ENCODE measurements around the gene CPSF7.

The CPSF7 gene

GRCh38 chr11:61413496-61413895 is 16.3 kb downstream of the CPSF7 start:
- H3K79me1 ChIP-seq (ENCODE audit: low read length), result no peaks in the 10 kb centered on the region
- no peak overlapping the region for H2BK120ac ChIP-seq (ENCODE audit: insufficient read depth, low read length, poor library complexity)
- H4K12ac ChIP-seq (ENCODE audit: low read depth, low read length), result no peak overlapping the region
- H3K27ac ChIP-seq (ENCODE audit: low read depth, low read length), result no peak overlapping the region
- no peak overlapping the region for H4K8ac ChIP-seq (ENCODE audit: low read depth, low read length)
- H2BK12ac ChIP-seq (ENCODE audit: low read length), result no peak overlapping the region
- H3K79me2 ChIP-seq (ENCODE audit: control insufficient read depth, insufficient read depth, low read length, poor library complexity), result no peaks in the 10 kb centered on the region
- no peak overlapping the region for H3K4me2 ChIP-seq (ENCODE audit: low read length)
- H3K9me3 ChIP-seq (ENCODE audit: insufficient read depth, low read depth, low read length), result no peaks in the 10 kb centered on the region
- no peak overlapping the region for H3K4me3 ChIP-seq (ENCODE audit: low read depth, low read length)
- no peak overlapping the region for H4K91ac ChIP-seq (ENCODE audit: low read depth, low read length)
- no peaks in the 10 kb centered on the region for H3K4me1 ChIP-seq (ENCODE audit: control insufficient read depth in 1 of 2, insufficient read depth in 2 of 2, low read length in 2 of 2)
- no peak overlapping the region for H3K4ac ChIP-seq (ENCODE audit: low read depth, low read length)
- no peak for DNase-seq
- no peak overlapping the region for H3K23ac ChIP-seq (ENCODE audit: low read length)
- H3K14ac ChIP-seq (ENCODE audit: low read length), result no peak overlapping the region
- no peak overlapping the region for H3K18ac ChIP-seq (ENCODE audit: low read length)
- H2AFZ ChIP-seq (ENCODE audit: insufficient read depth, low read length, poor library complexity), result no peak overlapping the region
- peaks cover 43 to 74% of the 10 kb centered on the region in 2 experiments for H3K36me3 ChIP-seq (ENCODE audit: control insufficient read depth in 1 of 2, insufficient read depth in 2 of 2, low read length in 2 of 2)
- no CpG with 5 or more reads among the region's 3 CpGs for WGBS (ENCODE audit: extremely low coverage, insufficient coverage, insufficient read length)
- no peak overlapping the region for H3K9ac ChIP-seq (ENCODE audit: low read length)
- H2BK5ac ChIP-seq (ENCODE audit: low read depth, low read length, poor library complexity), result no peak overlapping the region
- H2AK5ac ChIP-seq (ENCODE audit: low read length), result no peak overlapping the region
- H3K27me3 ChIP-seq (ENCODE audit: insufficient read depth, low read length), result no peaks in the 10 kb centered on the region

GRCh38 chr11:61411589-61411988 is 18.2 kb downstream of the CPSF7 start:
- no peak overlapping the region for H3K4me2 ChIP-seq (ENCODE audit: low read length)
- no peak overlapping the region for H4K12ac ChIP-seq (ENCODE audit: low read depth, low read length)
- no peak overlapping the region for H2BK5ac ChIP-seq (ENCODE audit: low read depth, low read length, poor library complexity)
- H2BK12ac ChIP-seq (ENCODE audit: low read length), result no peak overlapping the region
- no peak for DNase-seq
- no peak overlapping the region for H3K27ac ChIP-seq (ENCODE audit: low read depth, low read length)
- no peak overlapping the region for H2AFZ ChIP-seq (ENCODE audit: insufficient read depth, low read length, poor library complexity)
- H3K36me3 ChIP-seq (ENCODE audit: control insufficient read depth in 1 of 2, insufficient read depth in 2 of 2, low read length in 2 of 2), result peaks cover 50 to 70% of the 10 kb centered on the region in 2 experiments
- no peak overlapping the region for H3K4me3 ChIP-seq (ENCODE audit: low read depth, low read length)
- no peak overlapping the region for H3K14ac ChIP-seq (ENCODE audit: low read length)
- H3K9me3 ChIP-seq (ENCODE audit: insufficient read depth, low read depth, low read length), result no peaks in the 10 kb centered on the region
- no peaks in the 10 kb centered on the region for H3K4me1 ChIP-seq (ENCODE audit: control insufficient read depth in 1 of 2, insufficient read depth in 2 of 2, low read length in 2 of 2)
- no peaks in the 10 kb centered on the region for H3K27me3 ChIP-seq (ENCODE audit: insufficient read depth, low read length)
- no peak overlapping the region for H3K4ac ChIP-seq (ENCODE audit: low read depth, low read length)
- no peak overlapping the region for H3K18ac ChIP-seq (ENCODE audit: low read length)
- H4K91ac ChIP-seq (ENCODE audit: low read depth, low read length), result no peak overlapping the region
- no peak overlapping the region for H2AK5ac ChIP-seq (ENCODE audit: low read length)
- H3K23ac ChIP-seq (ENCODE audit: low read length), result no peak overlapping the region
- WGBS (ENCODE audit: extremely low coverage, insufficient coverage, insufficient read length), result no CpG with 5 or more reads among the region's 9 CpGs
- H3K79me2 ChIP-seq (ENCODE audit: control insufficient read depth, insufficient read depth, low read length, poor library complexity), result no peaks in the 10 kb centered on the region
- H4K8ac ChIP-seq (ENCODE audit: low read depth, low read length), result no peak overlapping the region
- no peak overlapping the region for H2BK120ac ChIP-seq (ENCODE audit: insufficient read depth, low read length, poor library complexity)
- H3K79me1 ChIP-seq (ENCODE audit: low read length), result no peaks in the 10 kb centered on the region
- H3K9ac ChIP-seq (ENCODE audit: low read length), result no peak overlapping the region

DNA sequence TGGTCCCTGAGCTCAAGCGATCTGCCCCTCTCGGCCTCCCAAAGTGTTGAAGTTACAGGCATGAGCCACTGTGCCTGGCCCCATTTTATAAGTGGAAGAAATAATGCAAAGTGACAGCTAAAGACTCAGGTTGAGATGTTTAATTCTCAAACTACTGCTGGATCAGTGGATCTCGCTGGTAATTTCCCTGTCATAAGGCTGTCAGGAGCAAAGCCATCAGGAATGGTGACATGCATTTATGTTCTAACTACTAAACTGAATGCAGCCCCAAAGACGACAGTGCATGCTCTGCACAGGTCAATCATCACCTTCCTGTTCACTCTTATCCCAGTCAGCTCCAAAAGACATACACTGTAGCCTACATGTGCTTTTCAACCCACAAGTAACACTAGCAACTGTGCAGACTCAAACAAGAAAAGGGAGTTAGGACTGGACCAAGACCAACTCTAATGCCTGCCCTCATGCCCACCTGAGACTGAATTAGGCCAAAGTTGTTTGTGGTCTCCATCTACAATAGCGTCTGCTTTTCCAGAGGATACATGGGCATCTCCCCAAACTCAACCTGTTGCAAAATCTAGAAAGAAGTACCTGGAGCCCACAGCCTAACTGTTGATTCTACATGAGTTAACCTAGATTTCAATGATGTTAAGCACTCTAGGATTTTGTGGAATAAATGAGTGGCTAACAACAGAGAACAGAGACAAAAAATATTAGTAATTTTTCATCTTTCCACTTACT is 22.6 kb downstream of the CPSF7 start:
- Histone ChIP-seq H3K9ac (ENCODE audit: low read length) (no peak overlapping the region), H3K4ac (ENCODE audit: low read depth, low read length) (no peak overlapping the region), H2BK120ac (ENCODE audit: insufficient read depth, low read length, poor library complexity) (no peak overlapping the region), H2AFZ (ENCODE audit: insufficient read depth, low read length, poor library complexity) (no peak overlapping the region), H2BK5ac (ENCODE audit: low read depth, low read length, poor library complexity) (no peak overlapping the region), H3K27me3 (ENCODE audit: insufficient read depth, low read length) (no peaks in the 10 kb centered on the region), H3K4me3 (ENCODE audit: low read depth, low read length) (no peak overlapping the region), H3K79me1 (ENCODE audit: low read length) (peaks cover 8% of the 10 kb centered on the region), H3K79me2 (ENCODE audit: control insufficient read depth, insufficient read depth, low read length, poor library complexity) (no peaks in the 10 kb centered on the region), H3K14ac (ENCODE audit: low read length) (no peak overlapping the region), H4K8ac (ENCODE audit: low read depth, low read length) (no peak overlapping the region), H2BK12ac (ENCODE audit: low read length) (no peak overlapping the region), H3K27ac (ENCODE audit: low read depth, low read length) (no peak overlapping the region), H3K36me3 (ENCODE audit: control insufficient read depth in 1 of 2, insufficient read depth in 2 of 2, low read length in 2 of 2) (peaks cover 39 to 64% of the 10 kb centered on the region in 2 experiments), H4K12ac (ENCODE audit: low read depth, low read length) (no peak overlapping the region), H3K4me1 (ENCODE audit: control insufficient read depth in 1 of 2, insufficient read depth in 2 of 2, low read length in 2 of 2) (peaks cover 2 to 8% of the 10 kb centered on the region in 2 experiments), H4K91ac (ENCODE audit: low read depth, low read length) (no peak overlapping the region), H3K4me2 (ENCODE audit: low read length) (no peak overlapping the region), H3K18ac (ENCODE audit: low read length) (no peak overlapping the region), H2AK5ac (ENCODE audit: low read length) (no peak overlapping the region), H3K23ac (ENCODE audit: low read length) (no peak overlapping the region), H3K9me3 (ENCODE audit: insufficient read depth, low read depth, low read length) (no peaks in the 10 kb centered on the region)
- DNase-seq, result no peak
- no CpG with 5 or more reads among the region's 5 CpGs for WGBS (ENCODE audit: extremely low coverage, insufficient coverage, insufficient read length)

GRCh38 chr11:61406067-61406466 is 23.7 kb downstream of the CPSF7 start:
- DNase-seq, result no peak
- no peak overlapping the region for H2BK120ac ChIP-seq (ENCODE audit: insufficient read depth, low read length, poor library complexity)
- no peak overlapping the region for H2AK5ac ChIP-seq (ENCODE audit: low read length)
- no peaks in the 10 kb centered on the region for H3K79me2 ChIP-seq (ENCODE audit: control insufficient read depth, insufficient read depth, low read length, poor library complexity)
- H4K91ac ChIP-seq (ENCODE audit: low read depth, low read length), result no peak overlapping the region
- H3K36me3 ChIP-seq (ENCODE audit: control insufficient read depth in 1 of 2, insufficient read depth in 2 of 2, low read length in 2 of 2), result peaks cover 36 to 59% of the 10 kb centered on the region in 2 experiments
- H3K9me3 ChIP-seq (ENCODE audit: insufficient read depth, low read depth, low read length), result no peaks in the 10 kb centered on the region
- no peak overlapping the region for H3K4ac ChIP-seq (ENCODE audit: low read depth, low read length)
- H3K27ac ChIP-seq (ENCODE audit: low read depth, low read length), result no peak overlapping the region
- H3K14ac ChIP-seq (ENCODE audit: low read length), result no peak overlapping the region
- no peaks in the 10 kb centered on the region for H3K27me3 ChIP-seq (ENCODE audit: insufficient read depth, low read length)
- peaks cover 8% of the 10 kb centered on the region for H3K79me1 ChIP-seq (ENCODE audit: low read length)
- no peak overlapping the region for H3K4me3 ChIP-seq (ENCODE audit: low read depth, low read length)
- H2BK12ac ChIP-seq (ENCODE audit: low read length), result no peak overlapping the region
- H3K4me1 ChIP-seq (ENCODE audit: control insufficient read depth in 1 of 2, insufficient read depth in 2 of 2, low read length in 2 of 2), result peaks cover 2 to 8% of the 10 kb centered on the region in 2 experiments
- no peak overlapping the region for H2BK5ac ChIP-seq (ENCODE audit: low read depth, low read length, poor library complexity)
- no peak overlapping the region for H3K18ac ChIP-seq (ENCODE audit: low read length)
- no peak overlapping the region for H4K8ac ChIP-seq (ENCODE audit: low read depth, low read length)
- no peak overlapping the region for H2AFZ ChIP-seq (ENCODE audit: insufficient read depth, low read length, poor library complexity)
- H3K4me2 ChIP-seq (ENCODE audit: low read length), result no peak overlapping the region
- H4K12ac ChIP-seq (ENCODE audit: low read depth, low read length), result no peak overlapping the region
- no peak overlapping the region for H3K23ac ChIP-seq (ENCODE audit: low read length)
- WGBS (ENCODE audit: extremely low coverage, insufficient coverage, insufficient read length), result no CpG with 5 or more reads among the region's 2 CpGs
- H3K9ac ChIP-seq (ENCODE audit: low read length), result no peak overlapping the region

Data from trophoblast cell (in vitro differentiated cells and primary cell).